ENCODE data around the gene FGD2. TPM values are rescaled to one million over a fixed set of nuclear protein-coding genes. Genes with fewer than 3 reads are reported as not detected.

FGD2 gene
- total and polyA plus RNA-seq, 2 experiments from 2014 or later, result 0.13 to 0.14 TPM

DNA sequence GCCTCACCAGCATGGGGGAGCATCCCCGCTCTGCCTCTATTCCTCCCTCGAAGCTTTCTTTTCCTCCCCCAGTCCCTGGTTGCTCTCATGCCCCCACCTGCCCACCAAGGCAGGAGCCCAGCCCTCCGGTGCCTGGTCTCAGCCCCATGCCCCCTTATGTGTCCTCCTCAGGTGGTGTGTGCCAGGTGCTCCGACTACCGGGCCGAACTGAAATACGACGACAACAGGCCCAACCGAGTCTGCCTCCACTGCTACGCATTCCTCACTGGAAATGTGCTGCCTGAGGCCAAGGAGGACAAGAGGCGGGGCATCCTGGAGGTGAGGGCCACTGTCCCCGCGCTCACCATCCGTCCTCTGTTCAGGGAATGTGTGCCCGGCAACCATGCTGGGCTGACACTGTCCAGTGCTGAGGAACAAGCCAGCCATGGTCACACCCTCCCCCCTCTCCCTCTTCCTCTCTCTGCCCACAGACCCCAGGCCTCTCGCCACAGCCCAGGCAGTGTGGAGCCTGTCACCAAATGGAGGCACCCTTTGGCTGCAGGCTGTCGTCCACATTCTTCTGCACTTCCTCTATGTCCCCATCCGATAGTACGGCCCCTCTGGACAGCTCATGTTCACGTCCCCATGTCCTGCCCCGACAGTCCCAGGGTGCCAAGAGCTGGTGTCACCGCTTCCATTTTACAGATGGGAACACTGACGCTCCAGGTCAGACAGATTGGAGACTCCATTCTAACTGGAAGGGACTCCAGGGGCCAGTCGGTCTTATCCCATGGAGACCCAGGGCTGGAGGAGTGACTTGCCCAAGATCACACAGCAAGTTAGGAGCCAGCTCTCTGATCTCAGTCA lies 20.4 kb downstream of the FGD2 start:
- Mint-ChIP-seq H3K4me1 (peaks cover 16% of the 10 kb centered on the region), H3K27me3 (ENCODE audit: insufficient read depth, low read depth, poor library complexity) (peaks cover 13% of the 10 kb centered on the region), H3K36me3 (ENCODE audit: low read depth) (peaks cover 12% of the 10 kb centered on the region; the same call in 2 of the 3 replicates), H3K4me3 (no peak overlapping the region), H3K27ac (no peak overlapping the region), H3K9me3 (peaks cover 14% of the 10 kb centered on the region)
- DNase-seq (ENCODE audit: low spot score), result no peak
- no peaks in the 10 kb centered on the region for H4K20me1 ChIP-seq (replicated peaks; ENCODE audit: insufficient read depth)
- H3K27me3 ChIP-seq (ENCODE audit: insufficient read depth), result no peaks in the 10 kb centered on the region
- no peaks in the 10 kb centered on the region for H3K79me2 ChIP-seq (replicated peaks; ENCODE audit: insufficient read depth)
- no peak overlapping the region for H3K27ac ChIP-seq (ENCODE audit: low read depth)
- peak overlapping the region; percentile 84; the same call in 1 of the 2 replicates for H2AFZ ChIP-seq
- no peak for ATAC-seq
- no peak overlapping the region for H3K4me3 ChIP-seq
- no peak for TF ChIP-seq NANOG (IDR thresholded peaks at IDR 0.05; ENCODE audit: borderline replicate concordance)
- no peaks in the 10 kb centered on the region; the same call in 1 of the 2 replicates for H3K4me1 ChIP-seq (ENCODE audit: insufficient read depth)
- H3K36me3 ChIP-seq (ENCODE audit: insufficient read depth), result peaks cover 6% of the 10 kb centered on the region; the same call in 1 of the 2 replicates
- no peak overlapping the region for H3K4me2 ChIP-seq
- no peaks in the 10 kb centered on the region for H3K9me2 ChIP-seq (ENCODE audit: insufficient read depth)
- H3F3A ChIP-seq (replicated peaks; ENCODE audit: low read depth), result 0 out of 2 replicates have a peak, but pooled peaks cover 2% of the 10 kb centered on the region

DNA sequence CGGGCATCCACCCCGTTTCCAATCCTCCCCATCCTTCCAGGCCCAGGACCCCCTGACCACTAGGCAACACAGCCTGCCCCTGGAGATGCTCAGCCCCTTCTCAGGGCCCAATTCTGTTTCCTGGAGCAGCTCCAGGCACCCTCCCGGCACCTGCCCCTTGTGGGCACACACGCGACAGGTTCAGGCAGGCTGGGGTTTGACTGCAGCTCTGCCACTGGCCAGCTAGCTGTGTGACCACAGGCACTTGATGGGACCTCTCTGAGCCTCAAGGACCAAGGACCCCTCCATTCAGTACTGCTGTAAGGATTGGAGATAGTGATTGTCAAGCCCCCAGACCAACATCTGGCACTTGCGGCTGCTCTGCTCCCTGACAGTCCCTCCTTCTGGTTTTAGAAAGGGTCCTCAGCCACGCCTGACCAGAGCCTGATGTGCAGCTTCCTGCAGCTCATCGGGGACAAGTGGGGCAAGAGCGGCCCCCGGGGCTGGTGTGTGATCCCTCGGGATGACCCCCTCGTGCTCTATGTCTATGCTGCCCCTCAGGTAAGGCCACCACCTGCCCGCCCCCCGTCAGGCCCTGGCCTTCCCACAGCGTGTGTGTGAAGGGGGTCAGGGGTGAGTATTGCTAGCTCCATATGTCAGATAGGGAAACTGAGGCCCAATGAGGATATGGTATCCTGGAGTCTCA lies 21.7 kb downstream of the FGD2 start:
- Mint-ChIP-seq H3K4me1 (peaks cover 6% of the 10 kb centered on the region; the same call in 2 of the 3 replicates), H3K27ac (no peak overlapping the region), H3K4me3 (no peak overlapping the region), H3K27me3 (ENCODE audit: insufficient read depth, low read depth, poor library complexity) (peaks cover 12% of the 10 kb centered on the region), H3K9me3 (peaks cover 15% of the 10 kb centered on the region), H3K36me3 (ENCODE audit: low read depth) (peaks cover 12% of the 10 kb centered on the region; the same call in 2 of the 3 replicates)
- H3K4me3 ChIP-seq, result no peak overlapping the region
- H3K36me3 ChIP-seq (ENCODE audit: insufficient read depth), result peaks cover 8% of the 10 kb centered on the region; the same call in 1 of the 2 replicates
- H2AFZ ChIP-seq, result no peak overlapping the region
- no peak for DNase-seq (ENCODE audit: low spot score)
- no peak overlapping the region for H3K27ac ChIP-seq (ENCODE audit: low read depth)
- ATAC-seq, result no peak
- H4K20me1 ChIP-seq (replicated peaks; ENCODE audit: insufficient read depth), result no peaks in the 10 kb centered on the region
- no peaks in the 10 kb centered on the region for H3K27me3 ChIP-seq (ENCODE audit: insufficient read depth)
- no peak overlapping the region for H3K4me2 ChIP-seq
- H3K9me2 ChIP-seq (ENCODE audit: insufficient read depth), result no peaks in the 10 kb centered on the region
- H3F3A ChIP-seq (replicated peaks; ENCODE audit: low read depth), result no peaks in the 10 kb centered on the region
- H3K4me1 ChIP-seq (ENCODE audit: insufficient read depth), result no peaks in the 10 kb centered on the region
- no peaks in the 10 kb centered on the region for H3K79me2 ChIP-seq (replicated peaks; ENCODE audit: insufficient read depth)
- TF ChIP-seq, protein P1, sequence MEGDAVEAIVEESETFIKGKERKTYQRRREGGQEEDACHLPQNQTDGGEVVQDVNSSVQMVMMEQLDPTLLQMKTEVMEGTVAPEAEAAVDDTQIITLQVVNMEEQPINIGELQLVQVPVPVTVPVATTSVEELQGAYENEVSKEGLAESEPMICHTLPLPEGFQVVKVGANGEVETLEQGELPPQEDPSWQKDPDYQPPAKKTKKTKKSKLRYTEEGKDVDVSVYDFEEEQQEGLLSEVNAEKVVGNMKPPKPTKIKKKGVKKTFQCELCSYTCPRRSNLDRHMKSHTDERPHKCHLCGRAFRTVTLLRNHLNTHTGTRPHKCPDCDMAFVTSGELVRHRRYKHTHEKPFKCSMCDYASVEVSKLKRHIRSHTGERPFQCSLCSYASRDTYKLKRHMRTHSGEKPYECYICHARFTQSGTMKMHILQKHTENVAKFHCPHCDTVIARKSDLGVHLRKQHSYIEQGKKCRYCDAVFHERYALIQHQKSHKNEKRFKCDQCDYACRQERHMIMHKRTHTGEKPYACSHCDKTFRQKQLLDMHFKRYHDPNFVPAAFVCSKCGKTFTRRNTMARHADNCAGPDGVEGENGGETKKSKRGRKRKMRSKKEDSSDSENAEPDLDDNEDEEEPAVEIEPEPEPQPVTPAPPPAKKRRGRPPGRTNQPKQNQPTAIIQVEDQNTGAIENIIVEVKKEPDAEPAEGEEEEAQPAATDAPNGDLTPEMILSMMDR (conservative IDR thresholded peaks at IDR 0.05; ENCODE audit: low read depth in 2 of 2), result no peak
- no peak for TF ChIP-seq STAT1 (IDR thresholded peaks at IDR 0.05; ENCODE audit: unreplicated experiment)
- TF ChIP-seq, protein P2, sequence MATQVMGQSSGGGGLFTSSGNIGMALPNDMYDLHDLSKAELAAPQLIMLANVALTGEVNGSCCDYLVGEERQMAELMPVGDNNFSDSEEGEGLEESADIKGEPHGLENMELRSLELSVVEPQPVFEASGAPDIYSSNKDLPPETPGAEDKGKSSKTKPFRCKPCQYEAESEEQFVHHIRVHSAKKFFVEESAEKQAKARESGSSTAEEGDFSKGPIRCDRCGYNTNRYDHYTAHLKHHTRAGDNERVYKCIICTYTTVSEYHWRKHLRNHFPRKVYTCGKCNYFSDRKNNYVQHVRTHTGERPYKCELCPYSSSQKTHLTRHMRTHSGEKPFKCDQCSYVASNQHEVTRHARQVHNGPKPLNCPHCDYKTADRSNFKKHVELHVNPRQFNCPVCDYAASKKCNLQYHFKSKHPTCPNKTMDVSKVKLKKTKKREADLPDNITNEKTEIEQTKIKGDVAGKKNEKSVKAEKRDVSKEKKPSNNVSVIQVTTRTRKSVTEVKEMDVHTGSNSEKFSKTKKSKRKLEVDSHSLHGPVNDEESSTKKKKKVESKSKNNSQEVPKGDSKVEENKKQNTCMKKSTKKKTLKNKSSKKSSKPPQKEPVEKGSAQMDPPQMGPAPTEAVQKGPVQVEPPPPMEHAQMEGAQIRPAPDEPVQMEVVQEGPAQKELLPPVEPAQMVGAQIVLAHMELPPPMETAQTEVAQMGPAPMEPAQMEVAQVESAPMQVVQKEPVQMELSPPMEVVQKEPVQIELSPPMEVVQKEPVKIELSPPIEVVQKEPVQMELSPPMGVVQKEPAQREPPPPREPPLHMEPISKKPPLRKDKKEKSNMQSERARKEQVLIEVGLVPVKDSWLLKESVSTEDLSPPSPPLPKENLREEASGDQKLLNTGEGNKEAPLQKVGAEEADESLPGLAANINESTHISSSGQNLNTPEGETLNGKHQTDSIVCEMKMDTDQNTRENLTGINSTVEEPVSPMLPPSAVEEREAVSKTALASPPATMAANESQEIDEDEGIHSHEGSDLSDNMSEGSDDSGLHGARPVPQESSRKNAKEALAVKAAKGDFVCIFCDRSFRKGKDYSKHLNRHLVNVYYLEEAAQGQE (IDR thresholded peaks at IDR 0.05; ENCODE audit: unreplicated experiment), result no peak
- TF ChIP-seq, protein P3, sequence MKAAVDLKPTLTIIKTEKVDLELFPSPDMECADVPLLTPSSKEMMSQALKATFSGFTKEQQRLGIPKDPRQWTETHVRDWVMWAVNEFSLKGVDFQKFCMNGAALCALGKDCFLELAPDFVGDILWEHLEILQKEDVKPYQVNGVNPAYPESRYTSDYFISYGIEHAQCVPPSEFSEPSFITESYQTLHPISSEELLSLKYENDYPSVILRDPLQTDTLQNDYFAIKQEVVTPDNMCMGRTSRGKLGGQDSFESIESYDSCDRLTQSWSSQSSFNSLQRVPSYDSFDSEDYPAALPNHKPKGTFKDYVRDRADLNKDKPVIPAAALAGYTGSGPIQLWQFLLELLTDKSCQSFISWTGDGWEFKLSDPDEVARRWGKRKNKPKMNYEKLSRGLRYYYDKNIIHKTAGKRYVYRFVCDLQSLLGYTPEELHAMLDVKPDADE (IDR thresholded peaks at IDR 0.05), result no peak
- TF ChIP-seq CREB1 (CRISPR knock-in tag; IDR thresholded peaks at IDR 0.05; ENCODE audit: low read depth), result no peak
- no peak for TF ChIP-seq ZNF331 (CRISPR knock-in tag; IDR thresholded peaks at IDR 0.05; ENCODE audit: low read depth)
- TF ChIP-seq NANOG (IDR thresholded peaks at IDR 0.05; ENCODE audit: borderline replicate concordance), result no peak
